ENCODE measurements around the gene IL12RB1.

The IL12RB1 gene

DNA sequence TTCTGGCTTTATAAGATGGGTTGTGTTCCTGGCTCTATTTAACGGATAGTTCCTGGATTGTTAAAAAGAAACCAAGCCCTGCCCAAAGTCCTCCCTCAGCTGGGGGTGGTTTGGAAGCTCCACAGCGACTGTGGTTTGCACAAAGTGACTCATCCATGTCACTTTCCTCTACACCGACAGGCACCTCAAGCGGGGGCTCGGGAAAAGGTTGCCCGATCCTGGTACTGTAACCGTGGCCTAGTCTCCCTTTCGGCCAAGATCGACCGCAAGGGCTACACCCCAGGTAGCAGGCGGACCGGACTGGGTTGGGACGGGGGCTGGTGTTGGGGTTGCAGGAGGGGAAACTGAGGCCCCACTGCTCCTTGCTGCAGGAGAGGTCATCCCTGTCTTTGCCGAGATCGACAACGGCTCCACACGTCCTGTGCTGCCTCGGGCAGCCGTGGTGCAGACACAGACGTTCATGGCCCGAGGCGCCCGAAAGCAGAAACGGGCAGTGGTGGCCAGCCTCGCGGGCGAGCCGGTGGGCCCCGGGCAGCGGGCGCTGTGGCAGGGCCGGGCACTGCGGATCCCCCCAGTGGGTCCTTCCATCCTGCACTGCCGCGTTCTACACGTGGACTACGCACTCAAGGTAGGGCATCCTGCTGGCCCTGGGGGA, 77.2 kb downstream of the IL12RB1 start:
- TF ChIP-seq CTCF (IDR thresholded peaks at IDR 0.05; ENCODE audit: borderline replicate concordance, control extremely low read depth, extremely low read depth, insufficient read depth, missing control alignments) = no peak
- in situ Hi-C loops (cut with MboI; ENCODE audit: low sequenced_read_pairs, unreplicated experiment) = no loop called here
- DNase-seq (ENCODE audit: low spot score) = no peak
